T47D (cell line): Measurements from ENCODE around the gene CCDC30.

Experiments used
- DNase-seq, 2 experiments: peaks; one replicate each; pipeline versions ENCODE4 v3.0.0 to v3.0.0-alpha.2; 2011 to 2012; ENCODE audit warnings: low read depth in 1 of 2, low spot score in 1 of 2
- JUND ChIP-seq: IDR thresholded peaks from 2 replicates; pipeline ENCODE4 v1.6.1; 2012; ENCODE audit warnings: low read depth
- in situ Hi-C: cut with HindIII; loops from 2 replicates; pipeline ENCODE4 v1.10.0; 2016; ENCODE audit warnings: low sequenced_read_pairs, low pct_unique_long_range_greater_than_20kb

CCDC30 gene

GRCh38 chr1:42430286-42431135 lies 32.6 kb upstream of the CCDC30 start:
- in situ Hi-C loops = no loop called here
- TF ChIP-seq JUND = no peak
- no peak for DNase-seq

GRCh38 chr1:42431514-42431913 lies 31.6 kb upstream of the CCDC30 start:
- in situ Hi-C loops = no loop called here
- no peak for DNase-seq
- no peak for TF ChIP-seq JUND

GRCh38 chr1:42432714-42433113 lies 30.4 kb upstream of the CCDC30 start:
- in situ Hi-C loops = no loop called here
- no peak for DNase-seq
- no peak for TF ChIP-seq JUND

GRCh38 chr1:42433369-42433768 lies 29.7 kb upstream of the CCDC30 start:
- no peak for DNase-seq
- TF ChIP-seq JUND = no peak
- in situ Hi-C loops = no loop called here

- in situ Hi-C loops = no loop called here
- DNase-seq = no peak
- no peak for TF ChIP-seq JUND
Observed at GRCh38 chr1:42434340-42434739, 28.7 kb upstream of the CCDC30 start.

DNA sequence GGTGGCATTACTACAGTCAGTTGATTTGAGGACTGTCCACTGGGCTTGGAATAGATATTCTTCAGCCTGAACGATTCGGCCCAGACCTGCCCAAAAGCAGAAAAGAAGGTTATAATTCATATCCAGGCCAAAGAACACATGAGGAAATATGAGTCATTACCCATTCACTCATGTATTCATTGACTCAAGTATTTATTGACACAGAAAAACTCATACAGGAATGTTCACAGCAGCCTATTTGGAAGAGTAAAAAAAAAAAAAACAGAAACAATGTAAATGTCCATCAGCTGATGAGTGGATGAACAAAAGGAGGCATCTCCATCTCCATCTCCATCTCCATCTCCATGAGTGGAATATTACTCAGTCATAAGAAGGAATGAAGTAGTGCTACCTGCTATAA lies 23.1 kb upstream of the CCDC30 start:
- DNase-seq = peak in 1 of 2 experiments; percentile 14
- in situ Hi-C loops = no loop called here
- no peak for TF ChIP-seq JUND

DNA sequence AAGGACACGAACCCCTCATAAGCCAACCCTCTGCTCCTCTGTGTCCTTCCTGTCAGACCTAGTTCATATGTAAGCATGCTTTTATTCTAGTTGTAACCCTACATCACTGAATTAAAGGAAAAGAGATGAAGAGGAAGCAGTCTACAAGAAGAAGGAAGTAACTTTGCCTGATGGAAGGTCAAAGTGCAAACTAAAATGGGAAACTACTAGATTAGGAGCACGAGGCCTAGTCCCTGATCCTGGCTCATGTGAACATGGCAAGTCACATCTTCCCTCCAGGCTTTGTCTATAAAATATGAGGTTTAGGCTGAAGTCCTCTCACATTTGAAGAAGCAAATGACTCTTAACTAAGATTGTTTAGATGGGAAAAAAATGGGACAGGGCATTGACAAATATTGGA lies 20.4 kb upstream of the CCDC30 start:
- in situ Hi-C loops = no loop called here
- no peak for TF ChIP-seq JUND
- DNase-seq = no peak

DNA sequence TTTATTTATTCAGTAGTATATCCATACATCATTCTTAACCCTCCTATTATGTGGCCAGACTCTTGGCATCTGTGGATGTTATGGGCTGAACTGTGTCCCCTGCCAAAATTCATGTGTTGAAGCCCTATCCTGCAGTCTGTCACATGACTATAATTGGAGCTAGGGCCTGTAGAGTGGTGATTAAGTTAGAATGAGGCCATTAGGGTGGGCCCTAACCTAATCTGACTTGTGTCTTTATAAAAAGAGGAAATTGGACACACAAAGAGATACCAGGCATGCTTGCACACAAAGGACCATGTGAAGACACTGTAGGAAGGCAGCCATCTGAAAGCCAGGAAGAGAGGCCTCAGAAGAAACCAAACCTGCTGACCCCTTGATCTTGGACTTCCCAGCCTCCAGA lies 13.8 kb upstream of the CCDC30 start:
- no peak for DNase-seq
- TF ChIP-seq JUND = no peak
- in situ Hi-C loops = no loop called here

DNA sequence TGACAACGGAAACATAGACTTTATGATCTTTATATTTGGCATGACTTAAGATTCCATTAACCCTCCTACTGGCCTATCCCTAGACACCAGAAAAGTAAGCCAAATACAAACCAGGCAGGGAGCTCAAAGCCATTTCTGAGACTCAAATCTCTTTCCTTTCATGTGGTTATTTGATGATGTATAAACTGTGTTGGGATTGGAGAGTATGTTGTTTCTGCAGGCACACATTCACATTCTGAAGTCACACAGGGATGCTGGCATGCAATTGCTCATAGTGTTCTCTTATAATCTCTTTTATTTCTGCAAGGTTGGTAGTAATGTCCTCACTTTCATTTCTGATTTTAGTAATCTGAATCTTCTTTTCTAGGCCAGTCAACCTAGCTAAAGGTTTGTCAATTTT lies 13.0 kb upstream of the CCDC30 start:
- DNase-seq = no peak
- in situ Hi-C loops = no loop called here
- TF ChIP-seq JUND = no peak

GRCh38 chr1:42453386-42453785 lies 9.7 kb upstream of the CCDC30 start:
- DNase-seq = no peak
- no peak for TF ChIP-seq JUND
- in situ Hi-C loops = no loop called here

DNA sequence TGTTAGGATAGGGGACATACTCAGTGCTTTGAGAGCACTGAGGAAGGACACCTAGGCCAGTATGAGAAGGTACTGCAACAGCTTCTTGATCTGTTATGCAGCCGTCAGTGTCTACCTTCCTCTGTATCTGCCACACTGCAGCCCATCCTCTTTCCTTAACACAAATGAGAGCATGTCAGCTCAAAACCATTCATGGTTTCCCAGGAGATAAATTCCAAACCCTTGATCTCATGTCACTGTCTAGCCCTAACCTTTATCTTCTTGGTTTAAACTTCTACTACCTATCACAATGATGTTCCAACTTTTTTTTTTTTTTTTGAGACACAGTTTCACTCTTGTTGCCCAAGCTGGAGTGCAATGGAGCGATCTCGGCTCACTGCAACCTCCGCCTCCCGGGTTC lies 8.7 kb upstream of the CCDC30 start:
- no peak for DNase-seq
- in situ Hi-C loops = no loop called here
- TF ChIP-seq JUND = no peak

DNA sequence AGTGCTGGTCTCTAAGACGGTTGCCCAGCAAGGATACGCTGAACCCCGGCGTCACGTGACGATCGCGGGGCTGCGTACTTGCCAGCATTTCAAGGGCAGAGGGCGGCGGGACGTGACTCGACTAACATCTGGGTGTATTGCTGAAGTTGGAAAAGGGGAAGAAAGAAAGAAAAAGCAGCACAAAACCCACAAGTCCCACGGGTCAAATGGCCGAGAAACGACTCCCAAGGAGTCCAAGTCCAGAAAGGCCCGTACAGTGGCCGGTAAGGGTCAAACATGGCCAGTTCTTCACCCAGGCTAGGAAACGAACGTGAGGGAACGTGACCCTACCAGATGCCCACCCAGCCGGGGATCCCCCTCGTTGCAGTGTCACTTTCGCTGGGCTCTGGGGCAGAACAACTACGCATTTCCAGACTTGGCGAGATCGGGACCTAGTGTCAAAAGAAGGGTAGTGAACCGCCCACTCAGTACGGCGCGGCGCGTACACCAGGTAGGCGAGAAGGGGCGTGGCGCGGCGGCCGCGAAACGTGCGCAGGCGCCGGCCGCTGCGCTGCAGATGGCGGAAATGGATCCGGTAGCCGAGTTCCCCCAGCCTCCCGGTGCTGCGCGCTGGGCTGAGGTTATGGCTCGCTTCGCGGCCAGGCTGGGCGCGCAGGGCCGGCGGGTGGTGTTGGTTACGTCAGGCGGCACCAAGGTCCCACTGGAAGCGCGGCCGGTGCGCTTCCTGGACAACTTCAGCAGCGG lies 6.9 kb upstream of the CCDC30 start, which contains the start of the genes PPCS and ZMYND12:
TSS of gene PPCS (plus strand) at position 534 of the 744 bp plus-strand sequence. CDS start at position 557, 23 bp downstream.
TSS of gene ZMYND12 (minus strand) at position 13 of the 744 bp plus-strand sequence. CDS start 25 bp downstream, outside the sequence.
- in situ Hi-C loops = no loop called here
- peak; percentile 64 to 85 for DNase-seq
- no peak for TF ChIP-seq JUND

DNA sequence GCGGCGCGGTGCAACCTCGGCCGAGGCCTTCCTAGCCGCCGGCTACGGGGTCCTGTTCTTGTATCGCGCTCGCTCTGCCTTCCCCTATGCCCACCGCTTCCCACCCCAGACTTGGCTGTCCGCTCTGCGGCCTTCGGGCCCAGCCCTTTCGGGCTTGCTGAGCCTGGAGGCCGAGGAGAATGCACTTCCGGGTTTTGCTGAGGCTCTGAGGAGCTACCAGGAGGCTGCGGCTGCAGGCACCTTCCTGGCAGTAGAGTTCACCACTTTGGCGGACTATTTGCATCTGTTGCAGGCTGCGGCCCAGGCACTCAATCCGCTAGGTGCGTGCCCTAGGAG lies 6.4 kb upstream of the CCDC30 start:
- no peak for TF ChIP-seq JUND
- in situ Hi-C loops = no loop called here
- DNase-seq = peak; percentile 27 to 57
